GM19099 (cell line): ENCODE data around the gene ATXN7L1.

Source experiments
- POLR2A ChIP-seq: IDR thresholded peaks from 3 replicates; pipeline ENCODE4 v1.6.1; 2011; ENCODE audit warnings: low read depth; ENCODE audit not compliant: insufficient read length; ENCODE audit errors: extremely low read depth

The ATXN7L1 gene

GRCh38 chr7:105665684-105666083, 210.7 kb downstream of the ATXN7L1 start:
- no peak for TF ChIP-seq POLR2A

- TF ChIP-seq POLR2A, result no peak
These were observed 211.4 kb downstream of the ATXN7L1 start for GRCh38 chr7:105664816-105665525.

- TF ChIP-seq POLR2A, result no peak
These were observed 213.4 kb downstream of the ATXN7L1 start for GRCh38 chr7:105662998-105663397.

DNA sequence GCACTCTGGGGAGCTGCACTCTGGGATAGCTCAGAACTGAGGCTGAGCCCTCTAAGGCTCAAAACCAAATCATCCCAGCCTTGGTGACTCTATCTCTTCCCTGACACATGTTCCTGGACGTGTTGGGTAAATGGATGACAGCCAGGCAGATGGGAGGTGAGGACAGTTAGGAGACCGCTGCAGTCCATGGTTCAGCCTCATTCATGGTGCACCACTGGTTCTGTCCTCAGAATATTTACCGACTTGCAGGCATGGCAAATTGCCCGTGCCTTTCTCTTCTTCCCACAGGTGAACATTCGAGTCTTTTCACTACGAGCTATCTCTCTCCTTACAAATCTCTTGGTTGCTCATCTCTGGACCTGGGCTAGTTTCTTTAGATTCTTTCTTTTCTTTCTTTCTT, 214.8 kb downstream of the ATXN7L1 start:
- no peak for TF ChIP-seq POLR2A

DNA sequence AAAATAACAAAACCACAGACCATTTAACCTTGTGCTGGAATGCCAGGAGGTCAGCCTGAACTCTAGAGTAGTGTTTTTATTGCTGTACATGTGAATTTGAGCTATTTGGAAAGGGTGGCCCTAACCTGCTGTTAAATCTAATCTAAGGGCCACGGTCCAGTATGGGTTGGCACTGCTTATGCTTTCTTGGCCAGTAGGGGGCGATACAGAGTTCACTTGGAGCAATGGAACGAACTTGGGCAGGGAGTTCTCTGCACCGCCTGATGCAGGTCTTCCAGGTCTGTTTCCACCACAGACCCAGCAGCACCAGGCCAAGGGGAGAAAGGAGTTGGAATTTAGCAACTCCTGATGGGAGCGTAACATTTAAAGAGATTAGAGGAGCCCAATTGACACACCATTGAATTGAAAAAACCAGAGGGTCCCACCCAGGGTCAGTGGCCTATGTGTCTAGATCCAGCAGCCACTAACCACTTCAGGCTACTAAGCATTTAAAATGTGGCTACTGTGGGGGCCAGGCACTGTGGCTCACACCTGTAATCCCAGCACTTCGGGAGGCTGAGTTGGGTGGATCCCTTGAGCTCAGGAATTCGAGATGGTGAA, 219.4 kb downstream of the ATXN7L1 start:
- no peak for TF ChIP-seq POLR2A

GRCh38 chr7:105655500-105656380, 220.7 kb downstream of the ATXN7L1 start:
- no peak for TF ChIP-seq POLR2A

DNA sequence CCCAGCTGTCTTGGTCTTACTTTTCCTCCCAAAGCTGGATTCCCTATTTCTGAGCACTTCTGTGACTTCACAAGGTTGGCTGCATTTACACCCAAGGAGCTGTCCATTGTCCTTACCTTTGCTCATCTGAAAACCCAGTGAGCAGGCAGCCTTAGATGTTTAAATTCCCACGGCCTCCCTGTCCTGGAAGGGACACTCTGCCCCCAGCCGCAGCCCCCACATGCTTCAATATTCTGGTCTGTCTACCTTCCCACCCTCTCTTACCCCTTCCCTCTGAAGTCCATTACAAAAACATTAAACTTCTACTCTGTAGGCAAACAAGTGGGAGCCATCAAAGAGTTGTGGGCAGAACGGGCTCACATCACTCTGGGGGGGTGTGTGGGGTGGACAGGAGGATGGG, 221.3 kb downstream of the ATXN7L1 start:
- TF ChIP-seq POLR2A, result no peak

DNA sequence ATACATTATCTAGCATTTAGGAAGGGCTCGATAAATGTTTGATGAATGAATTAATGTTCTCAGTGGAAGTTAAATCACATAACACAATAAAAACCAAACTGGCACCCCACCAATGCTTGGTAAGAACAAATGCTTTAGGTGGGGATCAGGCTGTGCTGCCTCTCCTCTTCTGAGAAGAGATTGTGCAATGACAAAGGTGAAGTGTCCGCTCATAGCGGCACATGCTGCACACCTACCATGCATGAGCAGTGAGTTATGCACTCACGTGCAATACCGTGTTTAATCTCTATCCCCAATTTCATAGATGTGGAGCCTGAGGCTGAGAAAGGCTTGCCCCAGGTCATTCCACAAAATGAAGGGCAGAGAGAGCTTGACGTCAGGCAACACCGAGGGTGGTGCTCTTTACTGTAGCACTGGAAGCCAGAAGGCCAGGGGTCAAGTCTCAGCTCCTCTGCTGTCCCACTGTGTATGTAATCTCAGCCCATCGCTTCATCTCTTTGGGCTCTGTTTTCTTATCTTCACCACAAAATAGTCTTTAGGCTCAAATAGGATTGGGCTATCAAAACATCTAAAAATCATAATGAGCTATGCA, 222.2 kb downstream of the ATXN7L1 start:
- TF ChIP-seq POLR2A, result no peak

DNA sequence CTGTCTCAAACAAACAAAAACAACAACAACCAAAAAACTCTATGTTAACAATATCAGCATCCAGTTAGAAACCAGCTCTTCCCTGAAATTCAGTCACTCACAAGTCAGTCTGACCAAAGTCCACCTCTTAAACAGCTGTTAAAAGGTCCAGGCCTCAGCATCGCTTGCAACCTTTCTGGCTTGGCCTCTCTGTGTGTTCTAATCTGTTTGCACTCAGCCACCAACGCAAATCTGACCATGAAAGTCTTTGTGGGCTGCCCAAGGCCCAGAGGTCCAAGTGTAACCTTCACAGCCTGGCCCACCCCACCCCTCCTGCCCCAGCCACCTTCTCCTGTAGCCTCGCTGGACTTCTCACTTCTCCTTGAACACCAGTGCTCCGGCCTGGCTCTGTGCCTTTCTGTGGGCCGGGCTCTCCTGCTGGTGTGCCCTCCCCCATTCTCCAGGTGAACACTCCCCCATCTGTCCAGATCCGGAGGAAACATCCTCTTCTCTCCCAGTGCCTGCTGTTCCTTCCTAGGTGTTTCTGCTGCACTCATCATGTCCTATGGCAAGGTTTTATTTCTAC, 222.9 kb downstream of the ATXN7L1 start:
- no peak for TF ChIP-seq POLR2A

DNA sequence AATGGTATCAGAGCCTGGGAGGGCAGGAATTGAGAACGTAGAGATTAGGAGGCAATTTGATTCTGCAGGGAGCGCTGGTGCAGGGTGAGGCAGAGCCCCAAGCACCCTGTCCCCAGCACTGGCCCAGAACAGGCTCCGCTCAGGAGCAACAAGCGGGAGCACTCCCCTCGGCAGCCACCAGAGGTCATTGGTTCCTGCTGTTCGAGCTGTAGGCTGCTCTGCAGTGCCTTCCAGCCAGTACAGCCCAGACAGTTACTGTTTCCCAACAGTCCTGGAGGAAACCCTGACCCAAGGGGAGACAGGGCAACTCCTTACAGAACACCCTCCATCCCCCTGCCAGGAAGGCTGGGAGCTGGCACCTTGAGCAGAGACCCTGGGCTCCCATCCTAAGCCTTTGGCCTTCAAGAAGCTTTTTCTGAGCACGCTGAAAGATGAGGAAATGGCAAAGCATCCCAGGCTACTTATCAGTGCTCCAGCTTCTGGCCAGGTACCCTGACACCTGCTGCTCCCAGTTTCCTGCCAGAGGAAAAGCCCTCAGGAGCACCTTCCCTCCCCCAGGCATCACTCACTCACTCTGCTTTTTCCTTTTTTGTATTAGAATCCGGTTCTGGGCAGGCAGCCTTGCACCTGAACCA, 223.9 kb downstream of the ATXN7L1 start:
- TF ChIP-seq POLR2A, result no peak

DNA sequence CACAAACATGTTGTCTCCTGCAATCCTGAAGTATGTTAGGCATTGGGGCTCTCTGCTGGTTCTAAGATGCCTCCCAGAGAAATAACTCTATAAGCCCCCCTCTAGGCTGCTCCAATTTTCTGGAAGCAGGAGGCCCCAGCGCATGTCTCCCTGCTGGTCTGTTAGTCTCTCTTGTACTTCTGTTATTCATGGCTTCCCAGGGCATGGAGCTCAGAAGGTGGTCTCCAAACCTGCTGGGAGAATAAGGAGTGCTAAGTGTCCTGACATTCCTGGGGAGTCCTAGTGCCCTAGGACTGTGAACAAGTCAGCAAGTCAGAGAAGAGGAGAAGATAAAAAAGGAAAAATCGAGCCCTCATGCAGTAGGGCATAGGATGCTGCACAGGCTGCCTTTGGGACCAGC, 224.6 kb downstream of the ATXN7L1 start:
- no peak for TF ChIP-seq POLR2A

DNA sequence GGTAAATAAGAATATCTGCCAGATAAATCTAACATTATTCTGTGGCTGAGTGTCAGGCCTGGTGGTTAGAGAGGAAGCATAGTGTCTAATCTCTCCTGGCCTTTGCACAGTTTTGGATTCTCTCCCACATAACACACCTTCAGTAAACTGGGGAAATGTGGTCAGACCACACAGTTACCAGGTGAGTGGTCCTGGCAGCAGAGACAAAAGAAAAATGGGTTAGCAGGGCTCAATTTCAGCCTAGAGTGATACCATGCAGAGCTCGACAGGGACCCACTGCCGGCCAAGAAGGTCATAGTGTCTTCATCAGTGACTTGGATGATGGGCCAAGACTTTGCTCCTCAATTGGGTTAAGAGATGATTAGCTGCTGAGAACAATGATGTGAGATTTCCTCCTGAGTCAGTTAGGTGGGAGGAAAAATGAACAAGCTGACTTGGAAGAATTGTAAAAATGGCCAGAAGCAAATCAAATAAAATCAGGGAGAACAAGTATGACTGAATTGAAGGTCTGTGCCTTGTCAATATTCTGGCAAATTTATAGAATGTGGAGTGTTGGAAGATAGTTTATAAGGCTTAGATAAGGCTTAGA, 225.9 kb downstream of the ATXN7L1 start:
- no peak for TF ChIP-seq POLR2A

GRCh38 chr7:105649727-105650381, 226.5 kb downstream of the ATXN7L1 start:
- no peak for TF ChIP-seq POLR2A
